Measurements from ENCODE around the gene RELL2.

RELL2 gene

DNA sequence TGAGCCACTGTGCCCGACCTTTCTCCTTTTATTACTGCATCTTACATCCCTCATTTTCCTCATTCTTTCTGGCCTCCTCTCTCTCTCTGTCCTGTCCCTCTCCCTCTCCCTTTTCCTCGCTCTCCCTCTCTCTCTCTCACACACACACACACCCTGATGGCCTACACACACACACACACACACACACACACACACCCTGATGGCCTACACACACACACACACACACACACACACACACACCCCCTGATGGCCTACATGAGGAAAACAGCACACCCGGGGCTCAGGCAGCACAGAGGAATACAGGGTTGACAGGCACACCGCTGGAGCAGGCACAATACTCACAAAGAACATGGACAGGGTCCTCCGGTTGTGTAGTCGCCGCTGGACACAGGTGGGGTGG, 18.2 kb downstream of the RELL2 start:
- DNase-seq (ENCODE audit: low read depth) = no peak
- TF ChIP-seq, protein P1, sequence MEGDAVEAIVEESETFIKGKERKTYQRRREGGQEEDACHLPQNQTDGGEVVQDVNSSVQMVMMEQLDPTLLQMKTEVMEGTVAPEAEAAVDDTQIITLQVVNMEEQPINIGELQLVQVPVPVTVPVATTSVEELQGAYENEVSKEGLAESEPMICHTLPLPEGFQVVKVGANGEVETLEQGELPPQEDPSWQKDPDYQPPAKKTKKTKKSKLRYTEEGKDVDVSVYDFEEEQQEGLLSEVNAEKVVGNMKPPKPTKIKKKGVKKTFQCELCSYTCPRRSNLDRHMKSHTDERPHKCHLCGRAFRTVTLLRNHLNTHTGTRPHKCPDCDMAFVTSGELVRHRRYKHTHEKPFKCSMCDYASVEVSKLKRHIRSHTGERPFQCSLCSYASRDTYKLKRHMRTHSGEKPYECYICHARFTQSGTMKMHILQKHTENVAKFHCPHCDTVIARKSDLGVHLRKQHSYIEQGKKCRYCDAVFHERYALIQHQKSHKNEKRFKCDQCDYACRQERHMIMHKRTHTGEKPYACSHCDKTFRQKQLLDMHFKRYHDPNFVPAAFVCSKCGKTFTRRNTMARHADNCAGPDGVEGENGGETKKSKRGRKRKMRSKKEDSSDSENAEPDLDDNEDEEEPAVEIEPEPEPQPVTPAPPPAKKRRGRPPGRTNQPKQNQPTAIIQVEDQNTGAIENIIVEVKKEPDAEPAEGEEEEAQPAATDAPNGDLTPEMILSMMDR (conservative IDR thresholded peaks at IDR 0.05; ENCODE audit: low read depth, low read length) = no peak
- no peak overlapping the region for H3K4me3 ChIP-seq (ENCODE audit: low read depth, low read length)

DNA sequence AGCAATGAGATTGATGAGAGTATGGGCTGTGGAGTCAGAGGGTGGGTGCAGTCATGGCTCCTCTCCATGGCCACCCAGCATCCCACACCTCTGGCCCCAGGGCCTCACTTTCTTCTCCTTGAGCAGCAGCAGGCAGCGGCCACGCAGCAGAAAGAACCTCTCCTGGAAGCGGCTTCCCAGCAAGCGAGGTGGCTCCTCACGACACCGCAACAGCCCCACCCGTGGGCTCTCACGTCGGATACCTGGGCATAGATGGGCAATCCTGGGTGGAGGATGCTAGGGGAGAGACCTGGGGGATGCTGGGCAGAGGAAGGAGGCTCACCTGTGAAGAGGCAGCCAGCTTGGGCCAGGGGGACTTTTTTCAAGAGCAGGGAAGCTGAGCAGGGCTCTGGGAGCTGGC, 19.6 kb downstream of the RELL2 start:
- no peak overlapping the region for H3K4me3 ChIP-seq (ENCODE audit: low read depth, low read length)
- DNase-seq (ENCODE audit: low read depth) = no peak
- TF ChIP-seq, protein P1 (conservative IDR thresholded peaks at IDR 0.05; ENCODE audit: low read depth, low read length) = no peak

DNA sequence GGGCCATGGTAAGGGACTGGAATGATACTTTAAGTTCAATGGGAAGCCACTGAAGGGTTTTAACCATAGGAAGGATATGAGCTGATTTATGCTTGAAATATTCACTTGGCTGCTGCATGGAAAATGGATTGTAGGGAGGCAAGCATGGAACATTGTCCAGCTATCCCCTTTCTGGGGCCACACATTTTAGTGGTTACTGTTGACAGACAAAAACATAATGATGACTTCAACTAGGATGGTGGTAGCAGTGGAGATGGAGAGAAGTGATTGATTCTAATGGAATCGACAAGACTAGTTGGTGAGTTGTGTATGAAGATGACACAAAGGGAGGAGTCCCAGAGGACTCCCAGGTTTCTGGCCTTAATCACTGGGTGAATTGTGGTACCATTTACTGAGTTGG, 20.6 kb downstream of the RELL2 start:
- DNase-seq (ENCODE audit: low read depth) = no peak
- TF ChIP-seq, protein P1 (conservative IDR thresholded peaks at IDR 0.05; ENCODE audit: low read depth, low read length) = no peak
- H3K4me3 ChIP-seq (ENCODE audit: low read depth, low read length) = no peak overlapping the region

DNA sequence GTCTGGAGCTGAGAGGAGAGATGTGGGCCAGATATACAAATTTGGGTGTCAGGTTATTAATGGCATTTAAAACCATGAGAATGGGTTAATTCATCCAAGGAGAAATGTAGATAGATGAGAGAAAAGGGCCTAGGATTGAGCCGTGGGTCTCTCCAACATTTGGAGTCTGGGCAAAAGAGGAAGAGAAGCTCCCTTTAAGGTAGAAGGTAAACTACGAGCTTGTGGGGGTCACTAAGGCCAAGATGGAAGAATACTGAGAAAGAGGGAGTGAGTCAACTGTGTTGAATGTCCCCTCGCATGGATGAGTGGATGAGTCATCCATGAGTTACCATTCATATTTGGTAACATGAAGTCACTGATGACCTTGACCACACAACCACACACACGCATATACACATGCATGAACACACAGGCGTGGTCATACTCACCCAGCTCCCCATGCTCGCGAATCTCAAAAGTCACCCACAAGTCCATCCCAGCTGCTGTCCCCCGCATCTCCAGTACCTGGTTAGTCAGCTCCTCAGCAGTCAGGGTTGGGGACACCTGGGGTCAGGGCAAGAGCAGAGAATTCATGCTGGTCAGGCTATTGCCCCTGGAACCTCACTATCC, 21.2 kb downstream of the RELL2 start:
- H3K4me3 ChIP-seq (ENCODE audit: low read depth, low read length) = no peak overlapping the region
- TF ChIP-seq, protein P1 (conservative IDR thresholded peaks at IDR 0.05; ENCODE audit: low read depth, low read length) = no peak
- peak; percentile 92 for DNase-seq (ENCODE audit: low read depth)

DNA sequence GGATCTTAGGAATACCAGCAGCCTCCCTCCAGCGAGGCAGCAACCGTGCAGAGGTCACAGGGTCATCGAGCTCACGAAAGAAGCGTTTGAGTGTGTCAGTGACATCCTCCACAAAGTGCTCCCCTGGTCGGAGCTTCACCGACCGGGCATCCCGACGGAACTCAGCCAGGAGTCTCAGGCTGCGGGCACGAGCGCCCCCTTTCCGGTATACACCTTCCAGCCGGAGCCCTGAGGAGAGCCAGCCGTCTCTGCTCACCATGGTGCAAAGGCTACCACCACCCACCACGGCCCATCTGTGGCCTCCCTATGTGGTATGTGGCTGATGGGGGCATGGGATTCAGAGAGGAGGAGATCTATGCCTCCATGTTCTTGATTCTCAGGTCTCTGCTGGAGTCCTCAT, 25.2 kb downstream of the RELL2 start:
- no peak for DNase-seq (ENCODE audit: low read depth)
- no peak overlapping the region for H3K4me3 ChIP-seq (ENCODE audit: low read depth, low read length)
- TF ChIP-seq, protein P1 (conservative IDR thresholded peaks at IDR 0.05; ENCODE audit: low read depth, low read length) = no peak

DNA sequence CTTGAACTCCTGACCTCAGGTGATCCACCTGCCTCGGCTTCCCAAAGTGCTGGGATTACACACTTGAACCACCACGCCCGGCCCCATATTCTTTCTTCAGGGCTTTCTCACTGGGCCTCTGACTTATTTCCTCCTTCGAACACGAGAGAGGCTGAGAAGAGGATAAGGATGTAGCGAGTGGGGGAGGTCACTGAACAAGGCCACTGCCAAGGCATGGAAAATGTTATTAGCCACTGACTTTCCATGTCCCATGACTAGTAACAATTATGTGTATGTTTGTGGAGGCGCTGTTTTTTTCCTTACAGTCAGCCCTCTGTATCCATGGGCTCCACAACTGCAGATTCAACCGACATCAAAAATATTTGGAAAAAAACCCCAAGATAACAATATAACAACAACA, 26.7 kb downstream of the RELL2 start:
- DNase-seq (ENCODE audit: low read depth) = no peak
- TF ChIP-seq, protein P1 (conservative IDR thresholded peaks at IDR 0.05; ENCODE audit: low read depth, low read length) = no peak

DNA sequence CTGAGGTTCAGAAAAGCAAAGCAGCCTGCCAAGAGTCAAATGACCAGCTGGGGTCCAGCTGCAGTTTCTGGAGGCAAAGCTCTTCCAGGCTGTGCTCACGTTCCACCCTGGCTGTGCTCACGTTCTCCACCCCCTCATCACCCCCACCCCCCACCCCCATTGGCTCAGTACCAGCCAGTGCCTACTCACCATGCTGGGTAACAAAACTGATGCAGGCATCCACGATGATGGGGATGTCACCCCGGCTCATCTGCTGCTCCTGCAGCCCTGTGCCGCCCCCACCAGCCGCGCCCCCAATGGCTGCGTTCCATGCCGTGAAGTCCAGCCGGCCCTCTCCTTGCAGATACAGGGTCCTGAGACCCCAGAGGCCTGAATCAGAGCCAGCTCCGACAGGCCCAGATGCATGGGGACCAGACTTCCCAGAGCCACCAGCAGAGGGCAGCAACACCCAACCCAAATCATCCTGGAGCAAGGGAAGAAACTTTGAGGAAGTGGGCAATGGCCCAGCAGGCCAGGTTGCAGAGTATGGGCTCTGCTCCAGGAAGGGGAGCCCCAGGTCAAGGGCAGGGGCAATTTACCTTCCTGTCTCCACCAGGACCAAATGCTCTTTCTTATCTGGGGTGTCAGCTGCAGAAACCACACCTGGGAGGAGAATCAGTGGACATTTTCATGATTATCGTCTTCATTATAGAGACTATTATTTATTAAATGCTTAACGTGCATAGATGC, 28.1 kb downstream of the RELL2 start:
- TF ChIP-seq, protein P1 (conservative IDR thresholded peaks at IDR 0.05; ENCODE audit: low read depth, low read length) = peak; percentile 93
- H3K4me3 ChIP-seq (ENCODE audit: low read depth, low read length) = no peak overlapping the region
- peak; percentile 75 for DNase-seq (ENCODE audit: low read depth)

More for the DNA sequence above, 26.7 kb downstream of the RELL2 start:
- H3K4me3 ChIP-seq (ENCODE audit: low read depth, low read length) = no peak overlapping the region
